Activated naive CD8-positive, alpha-beta T cell (primary cell): Measurements from ENCODE around the gene TBC1D32.
"Not testable (repeated sequence)": the region's sequence is repeated elsewhere in the genome, so short reads cannot be mapped to it uniquely, and the experiment has no call there.

Experiments
- H3K27ac Mint-ChIP-seq: one replicate; pipeline ENCODE4 v1.8.0; 2021; ENCODE audit warnings: mixed read lengths
- H3K27me3 Mint-ChIP-seq: one replicate; pipeline ENCODE4 v1.8.0; 2021; ENCODE audit warnings: mixed read lengths
- H3K36me3 Mint-ChIP-seq: one replicate; pipeline ENCODE4 v1.8.0; 2021; ENCODE audit warnings: mixed read lengths
- H3K4me1 Mint-ChIP-seq: one replicate; pipeline ENCODE4 v1.8.0; 2021; ENCODE audit warnings: low read depth, mixed read lengths
- H3K4me3 Mint-ChIP-seq: one replicate; pipeline ENCODE4 v1.8.0; 2021; ENCODE audit warnings: mild to moderate bottlenecking, mixed read lengths
- H3K9me3 Mint-ChIP-seq: one replicate; pipeline ENCODE4 v1.8.0; 2021; ENCODE audit warnings: low read depth, mixed read lengths

TBC1D32 gene

DNA sequence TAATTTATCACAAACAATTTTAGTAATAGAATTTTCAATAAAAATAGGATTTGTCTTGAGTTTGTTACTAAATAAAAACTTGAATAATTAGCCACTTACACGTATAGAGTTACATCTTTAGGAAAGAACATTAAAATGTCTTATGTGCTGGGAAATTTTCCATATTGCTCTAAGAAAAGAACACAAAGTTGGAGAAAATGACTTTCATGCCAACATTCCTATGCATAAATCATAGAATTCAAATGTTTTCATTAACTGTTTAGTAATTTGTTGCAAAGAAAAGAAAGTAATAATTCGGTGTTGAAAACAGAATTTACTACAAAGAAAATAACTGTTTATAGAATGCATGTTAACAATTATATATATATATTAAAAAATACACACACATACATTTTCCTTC lies 4.7 kb upstream of the TBC1D32 start:
- H3K27me3 Mint-ChIP-seq, result peaks cover 9% of the 10 kb centered on the region
- H3K4me1 Mint-ChIP-seq, result peaks cover 9% of the 10 kb centered on the region
- H3K4me3 Mint-ChIP-seq, result no peak overlapping the region
- no peaks in the 10 kb centered on the region for H3K9me3 Mint-ChIP-seq
- H3K36me3 Mint-ChIP-seq, result no peaks in the 10 kb centered on the region
- H3K27ac Mint-ChIP-seq, result no peak overlapping the region

DNA sequence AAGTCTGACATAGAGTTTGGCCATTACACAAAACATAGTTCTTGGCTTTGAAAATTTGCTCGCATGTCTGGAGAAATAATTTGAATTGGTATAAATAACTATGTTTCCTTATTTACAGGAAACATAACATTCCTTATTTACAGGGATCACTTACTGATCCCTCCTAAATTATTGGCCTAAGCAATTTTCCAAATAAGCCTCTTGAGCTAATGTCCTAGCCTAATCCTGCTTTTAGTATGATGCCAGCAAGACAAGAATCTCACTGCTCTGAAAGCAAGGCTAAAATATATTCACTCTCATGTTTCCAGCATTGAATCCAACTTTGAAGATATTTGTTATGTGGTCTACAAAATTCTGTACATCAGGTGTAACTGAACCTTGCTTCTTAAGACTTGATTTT lies 4.1 kb upstream of the TBC1D32 start:
- Mint-ChIP-seq H3K27ac (no peak overlapping the region), H3K4me1 (peaks cover 11% of the 10 kb centered on the region), H3K4me3 (no peak overlapping the region), H3K27me3 (peaks cover 9% of the 10 kb centered on the region), H3K9me3 (no peaks in the 10 kb centered on the region), H3K36me3 (no peaks in the 10 kb centered on the region)

DNA sequence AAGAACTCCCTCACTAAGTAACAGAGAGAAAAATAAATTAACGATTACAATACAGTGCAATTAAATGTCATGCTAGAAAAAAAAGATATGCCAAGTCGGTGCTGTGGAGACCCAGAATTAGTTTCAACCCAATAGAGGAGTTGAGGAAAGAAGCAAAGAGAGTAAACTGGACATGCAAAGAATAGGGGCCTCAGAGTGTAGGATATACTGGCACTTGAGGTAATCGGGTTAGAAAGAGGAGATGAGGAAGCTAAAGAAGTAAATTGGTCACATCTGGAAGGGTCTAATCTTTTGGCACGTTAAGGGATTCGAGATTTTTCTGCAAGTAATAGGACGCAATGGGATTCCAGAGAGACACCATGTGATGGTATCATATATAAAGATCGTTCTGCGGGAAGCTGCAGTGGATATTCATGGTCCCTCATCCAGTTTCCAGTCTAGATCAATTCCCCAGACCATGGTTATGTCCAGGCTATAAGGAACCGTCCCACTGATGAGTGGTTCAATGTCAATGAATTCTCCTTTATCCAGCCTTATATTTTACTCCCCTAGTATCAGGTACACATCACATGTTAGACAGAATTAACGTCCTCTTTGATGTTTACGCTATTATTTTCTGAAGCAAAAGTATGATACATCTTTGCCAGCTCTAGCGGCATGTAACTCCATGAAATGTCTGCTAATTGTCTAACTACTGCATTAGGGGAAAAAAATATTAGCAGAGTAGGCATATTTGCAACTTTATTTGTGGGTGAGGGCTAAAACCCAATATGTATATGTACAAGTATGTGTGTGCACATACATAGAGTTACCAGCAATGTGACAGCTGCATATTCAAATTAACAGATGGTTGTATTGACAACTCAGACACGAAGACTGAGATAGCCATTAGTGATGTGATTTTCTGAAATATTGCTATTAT lies 1.1 kb upstream of the TBC1D32 start:
- Mint-ChIP-seq H3K27ac (peak overlapping the region; percentile 97), H3K36me3 (no peaks in the 10 kb centered on the region), H3K27me3 (peaks cover 1% of the 10 kb centered on the region), H3K9me3 (no peaks in the 10 kb centered on the region), H3K4me3 (peak overlapping the region; percentile 95), H3K4me1 (peaks cover 37% of the 10 kb centered on the region)

DNA sequence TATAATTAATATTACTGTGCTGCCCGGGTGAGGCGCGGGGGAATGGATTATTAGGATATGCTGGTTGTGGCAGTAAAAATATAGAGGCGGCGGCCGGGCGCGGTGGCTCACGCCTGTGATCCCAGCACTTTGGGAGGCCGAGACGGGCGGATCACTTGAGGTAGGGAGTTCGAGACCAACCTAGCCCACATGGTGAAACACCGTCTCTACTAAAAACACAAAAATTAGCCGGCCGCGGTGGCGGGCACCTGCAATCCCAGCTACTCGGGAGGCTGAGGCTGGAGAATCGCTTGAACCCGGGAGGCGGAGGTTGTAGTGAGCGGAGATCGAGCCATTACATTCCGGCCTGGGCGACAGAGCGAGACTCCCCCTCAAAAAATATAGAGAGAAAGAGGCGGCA lies 586 bp downstream of the TBC1D32 start:
- peak overlapping the region; percentile 95 for H3K4me3 Mint-ChIP-seq

DNA sequence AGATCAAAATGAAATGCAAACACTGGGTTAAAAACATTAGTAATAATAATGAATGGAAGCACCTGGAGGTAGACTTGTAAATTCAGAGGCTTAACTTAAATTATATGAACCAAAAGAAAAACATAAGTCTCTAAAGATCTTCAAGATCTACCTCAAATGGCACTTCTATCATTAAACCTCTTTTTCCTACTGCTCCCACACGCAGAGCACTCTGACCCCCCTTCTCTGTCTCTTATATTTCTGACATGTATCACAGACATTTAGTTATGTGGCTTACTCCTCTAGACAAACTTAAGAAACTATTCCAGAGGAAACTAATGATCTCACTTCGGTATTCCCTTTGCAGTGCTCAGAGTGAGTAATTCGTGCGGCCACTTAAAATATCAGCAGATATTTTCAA lies 1.1 kb downstream of the TBC1D32 start:
- Mint-ChIP-seq H3K4me1 (peaks cover 39% of the 10 kb centered on the region), H3K27ac (peak overlapping the region; percentile 47), H3K9me3 (no peaks in the 10 kb centered on the region), H3K4me3 (peak overlapping the region; percentile 95), H3K27me3 (no peaks in the 10 kb centered on the region), H3K36me3 (no peaks in the 10 kb centered on the region)

More for the DNA sequence above, 586 bp downstream of the TBC1D32 start:
- peaks cover 39% of the 10 kb centered on the region for H3K4me1 Mint-ChIP-seq
- not testable (repeated sequence) for H3K36me3 Mint-ChIP-seq, H3K9me3 Mint-ChIP-seq, H3K27me3 Mint-ChIP-seq
- H3K27ac Mint-ChIP-seq, result peak overlapping the region; percentile 97

DNA sequence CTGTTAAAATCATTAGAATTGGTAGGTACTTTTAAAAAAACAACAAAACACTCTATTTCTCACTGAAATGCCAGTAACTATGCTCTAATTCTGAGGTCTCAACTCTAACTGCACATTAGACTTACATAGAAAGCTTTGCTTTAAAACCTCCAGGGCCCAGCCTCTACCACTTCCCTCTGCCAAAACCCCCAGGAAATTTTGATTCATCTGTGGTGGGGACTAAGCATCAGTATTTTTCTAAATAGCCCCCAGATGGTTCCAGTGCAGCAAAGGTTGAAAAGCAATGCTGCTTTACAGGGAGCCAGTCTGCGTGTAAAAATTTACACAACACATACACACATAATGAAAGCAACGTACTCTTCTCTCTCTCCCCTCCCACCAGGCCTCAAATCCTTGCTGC lies 3.8 kb downstream of the TBC1D32 start:
- Mint-ChIP-seq H3K9me3 (no peaks in the 10 kb centered on the region), H3K27ac (no peak overlapping the region)

DNA sequence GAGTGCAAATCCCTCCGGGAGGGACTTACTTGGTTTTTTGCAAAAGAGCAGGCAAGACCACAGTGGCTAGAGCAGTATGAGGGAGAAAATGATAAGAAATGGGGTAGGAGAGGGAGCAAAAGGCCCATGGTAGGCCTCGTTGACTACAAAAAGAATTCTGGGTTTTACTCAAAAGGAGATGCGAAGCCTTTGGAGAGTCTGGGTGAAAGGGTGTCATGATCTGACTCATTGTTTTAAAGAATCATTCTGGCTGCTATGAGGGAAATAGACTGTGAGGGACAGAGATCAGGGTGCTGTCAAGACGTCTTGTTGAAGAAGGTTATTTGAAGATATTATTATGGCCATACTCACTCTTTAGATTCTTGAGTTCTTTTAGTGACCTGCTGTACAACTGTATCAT lies 13.0 kb downstream of the TBC1D32 start:
- no peak overlapping the region for H3K27ac Mint-ChIP-seq
- peaks cover 7% of the 10 kb centered on the region for H3K4me1 Mint-ChIP-seq
- peaks cover 16% of the 10 kb centered on the region for H3K36me3 Mint-ChIP-seq
- H3K9me3 Mint-ChIP-seq, result no peaks in the 10 kb centered on the region
- H3K4me3 Mint-ChIP-seq, result no peak overlapping the region
- no peaks in the 10 kb centered on the region for H3K27me3 Mint-ChIP-seq

More for the DNA sequence above, 3.8 kb downstream of the TBC1D32 start:
- no peak overlapping the region for H3K4me3 Mint-ChIP-seq
- H3K36me3 Mint-ChIP-seq, result no peaks in the 10 kb centered on the region
- peaks cover 40% of the 10 kb centered on the region for H3K4me1 Mint-ChIP-seq
- H3K27me3 Mint-ChIP-seq, result no peaks in the 10 kb centered on the region

DNA sequence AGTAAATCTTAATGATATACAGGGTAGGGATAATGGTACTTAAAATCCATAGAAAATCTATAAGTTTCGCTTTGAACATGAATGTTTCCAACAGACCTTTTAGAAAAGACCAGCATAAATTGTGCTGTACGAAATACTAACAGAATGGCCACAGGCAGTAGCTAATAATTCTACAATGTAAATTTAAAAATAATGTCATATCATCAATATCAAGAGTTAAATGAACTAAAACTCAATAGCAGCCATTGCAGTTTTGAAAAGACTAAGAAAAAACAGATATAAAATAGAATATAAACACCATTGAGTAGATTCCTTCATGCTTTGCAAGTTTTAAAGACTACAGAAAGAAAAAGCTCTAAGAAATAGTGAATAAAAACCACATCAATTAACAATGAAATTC lies 14.7 kb downstream of the TBC1D32 start:
- Mint-ChIP-seq H3K36me3 (peaks cover 14% of the 10 kb centered on the region), H3K27ac (no peak overlapping the region), H3K9me3 (no peaks in the 10 kb centered on the region), H3K27me3 (no peaks in the 10 kb centered on the region), H3K4me3 (no peak overlapping the region), H3K4me1 (peaks cover 2% of the 10 kb centered on the region)

DNA sequence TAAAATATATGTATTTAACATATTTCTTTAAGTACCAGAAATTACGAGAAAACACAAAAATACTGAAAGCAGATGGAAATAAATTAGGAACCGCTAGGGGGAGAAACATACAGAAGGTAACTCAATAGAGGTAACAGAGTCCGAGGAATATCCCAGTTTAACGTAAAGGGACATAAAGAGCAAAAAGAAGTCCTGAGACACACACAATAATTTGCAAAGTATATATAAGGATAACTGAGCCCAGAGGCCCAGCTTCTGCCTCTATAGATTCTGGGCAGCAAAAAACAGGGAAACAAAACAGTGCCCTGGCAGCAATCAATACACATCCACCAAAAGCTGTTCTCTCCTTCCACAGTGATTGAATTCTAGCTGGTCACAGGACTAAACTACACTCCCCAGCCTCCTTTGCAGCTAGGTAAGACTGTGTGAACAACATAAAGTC lies 15.1 kb downstream of the TBC1D32 start:
- Mint-ChIP-seq H3K27ac (no peak overlapping the region), H3K4me1 (peaks cover 2% of the 10 kb centered on the region), H3K9me3 (no peaks in the 10 kb centered on the region), H3K36me3 (peaks cover 14% of the 10 kb centered on the region), H3K27me3 (no peaks in the 10 kb centered on the region), H3K4me3 (no peak overlapping the region)

DNA sequence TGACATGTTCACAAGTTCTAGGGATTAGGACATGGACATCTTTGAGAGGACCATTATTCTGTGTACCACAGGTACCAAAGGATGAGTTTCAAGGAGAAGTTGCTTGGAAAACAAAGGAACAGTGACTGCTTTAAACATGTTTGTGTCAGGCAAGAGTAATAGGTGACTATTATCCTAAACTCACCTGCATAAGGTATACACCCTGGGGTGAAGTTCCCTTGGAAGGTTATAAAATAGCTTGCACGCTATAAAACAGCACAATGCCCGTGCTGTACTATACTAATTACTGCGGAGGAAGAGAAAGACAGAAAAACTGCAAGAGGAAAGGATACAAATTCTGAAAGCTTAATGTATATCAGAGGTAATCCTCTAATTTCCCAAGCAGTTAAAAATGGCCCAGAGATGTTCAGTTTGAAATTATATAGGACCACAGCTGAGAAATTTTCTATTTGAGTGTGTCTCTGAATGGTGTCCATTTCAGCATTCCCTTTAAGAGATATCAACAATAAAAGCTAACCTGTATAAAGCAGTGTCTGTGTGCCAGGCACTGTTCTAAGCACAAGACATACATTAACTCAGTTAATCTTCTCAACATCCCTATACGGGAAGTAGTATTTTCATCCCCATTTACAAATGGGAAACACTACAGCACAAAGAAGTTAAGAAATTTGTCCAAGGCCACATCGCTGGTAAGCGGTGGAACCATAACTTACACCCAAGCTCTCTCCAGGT lies 19.7 kb downstream of the TBC1D32 start:
- no peak overlapping the region for H3K4me3 Mint-ChIP-seq
- no peaks in the 10 kb centered on the region for H3K9me3 Mint-ChIP-seq
- H3K27me3 Mint-ChIP-seq, result no peaks in the 10 kb centered on the region
- peaks cover 12% of the 10 kb centered on the region for H3K36me3 Mint-ChIP-seq
- H3K27ac Mint-ChIP-seq, result no peak overlapping the region
- peaks cover 2% of the 10 kb centered on the region for H3K4me1 Mint-ChIP-seq

DNA sequence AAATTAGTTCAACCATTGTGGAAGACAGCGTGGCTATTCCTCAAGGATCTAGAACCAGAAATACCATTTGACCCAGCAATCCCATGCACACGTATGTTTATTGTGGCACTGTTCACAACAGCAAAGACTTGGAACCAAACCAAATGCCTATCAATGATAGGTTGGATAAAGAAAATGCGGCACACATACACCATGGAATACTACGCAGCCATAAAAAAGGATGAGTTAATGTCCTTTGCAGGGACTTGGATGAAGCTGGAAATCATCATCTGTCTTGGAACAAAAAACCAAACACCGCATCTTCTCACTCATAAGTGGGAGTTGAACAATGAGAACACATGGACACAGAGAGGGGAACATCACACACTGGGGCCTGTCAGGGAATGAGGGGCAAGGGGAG lies 22.5 kb downstream of the TBC1D32 start:
- not testable (repeated sequence) for H3K9me3 Mint-ChIP-seq, H3K27ac Mint-ChIP-seq, H3K4me3 Mint-ChIP-seq, H3K4me1 Mint-ChIP-seq, H3K36me3 Mint-ChIP-seq, H3K27me3 Mint-ChIP-seq

DNA sequence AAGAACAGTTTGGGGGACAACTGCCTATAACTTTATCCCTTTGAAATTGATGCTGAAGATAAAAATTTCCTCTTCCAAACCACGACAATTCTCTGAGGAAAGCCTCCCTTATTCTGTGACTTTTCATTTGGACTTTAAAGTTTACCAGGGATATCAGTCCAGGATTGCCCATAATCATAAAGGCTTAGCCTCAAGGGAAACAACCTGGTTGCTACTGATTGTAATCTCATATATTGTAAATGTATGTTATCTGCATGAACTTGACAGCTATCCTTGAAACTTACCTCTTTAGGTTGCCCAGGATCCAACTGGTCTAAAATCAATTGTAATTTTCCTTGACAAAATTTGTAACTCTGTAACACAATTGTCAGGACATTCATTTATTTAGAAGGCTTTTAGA lies 23.8 kb downstream of the TBC1D32 start:
- H3K4me1 Mint-ChIP-seq, result no peaks in the 10 kb centered on the region
- no peak overlapping the region for H3K27ac Mint-ChIP-seq
- peaks cover 10% of the 10 kb centered on the region for H3K36me3 Mint-ChIP-seq
- H3K9me3 Mint-ChIP-seq, result no peaks in the 10 kb centered on the region
- H3K27me3 Mint-ChIP-seq, result no peaks in the 10 kb centered on the region
- no peak overlapping the region for H3K4me3 Mint-ChIP-seq

DNA sequence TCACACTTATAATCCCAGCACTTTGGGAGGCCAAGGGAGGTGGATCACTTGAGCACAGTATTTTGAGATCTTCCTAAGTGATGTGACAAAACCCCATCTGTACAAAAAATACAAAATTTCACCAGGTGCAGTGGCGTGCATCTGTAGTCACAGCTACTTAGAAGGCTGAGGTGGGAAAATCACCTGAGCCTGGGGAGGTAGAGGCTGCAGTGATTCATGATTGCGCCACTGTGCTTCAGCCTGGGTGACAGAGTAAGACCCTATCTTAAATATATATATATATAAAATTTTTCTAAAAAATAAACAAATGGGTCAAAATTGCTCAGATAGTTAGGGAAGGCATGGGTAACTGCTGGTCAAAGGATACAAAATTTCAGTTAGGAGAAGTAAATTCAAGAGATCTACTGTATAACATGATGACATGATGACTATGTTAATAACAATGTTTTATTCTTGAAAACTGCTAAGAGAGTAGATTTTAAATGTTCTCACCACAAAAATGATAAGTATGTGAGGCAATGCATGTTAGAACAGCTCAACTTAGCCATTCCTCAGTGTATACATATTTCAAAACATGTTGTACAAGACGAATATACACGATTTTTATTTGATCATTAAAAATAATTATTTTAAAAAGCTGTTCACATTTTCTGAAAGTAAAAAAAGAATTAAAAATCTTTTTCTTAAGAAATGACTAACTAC lies 24.4 kb downstream of the TBC1D32 start:
- Mint-ChIP-seq H3K4me1 (no peaks in the 10 kb centered on the region), H3K4me3 (no peak overlapping the region), H3K36me3 (peaks cover 10% of the 10 kb centered on the region), H3K9me3 (no peaks in the 10 kb centered on the region), H3K27me3 (no peaks in the 10 kb centered on the region), H3K27ac (no peak overlapping the region)

DNA sequence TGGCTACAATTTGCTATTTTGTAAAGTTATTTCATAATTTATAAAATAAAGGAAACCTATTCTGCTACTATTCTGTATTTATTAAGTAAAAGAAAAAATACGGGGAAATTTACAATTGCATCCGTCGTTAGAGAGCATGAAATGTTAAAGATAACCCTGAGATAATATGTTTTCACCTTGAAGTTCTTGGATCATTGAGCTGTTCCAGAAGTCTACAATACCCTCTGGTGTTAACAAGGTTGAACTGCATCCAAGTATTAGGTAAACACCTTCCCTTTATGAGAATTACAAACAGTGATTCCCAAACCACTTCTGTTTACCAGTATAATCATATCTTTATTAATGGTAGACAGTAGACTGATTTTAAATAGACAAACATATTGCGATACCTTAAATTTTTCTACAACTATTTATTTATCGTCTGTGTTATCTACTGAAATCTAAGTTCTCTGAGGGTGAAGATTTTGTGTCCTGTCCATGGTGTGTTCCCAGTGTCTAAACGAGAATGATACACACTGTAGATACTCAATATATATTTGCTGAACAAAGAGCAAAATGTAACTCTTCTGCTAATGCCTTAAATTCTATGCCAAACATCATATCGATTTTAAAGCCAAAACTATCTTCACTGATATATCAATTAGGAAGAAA lies 28.2 kb downstream of the TBC1D32 start:
- Mint-ChIP-seq H3K9me3 (no peaks in the 10 kb centered on the region), H3K27me3 (no peaks in the 10 kb centered on the region), H3K27ac (no peak overlapping the region), H3K4me3 (no peak overlapping the region), H3K36me3 (peaks cover 14% of the 10 kb centered on the region), H3K4me1 (no peaks in the 10 kb centered on the region)
